ENCODE measurements around the gene PPFIA1. TPM values are rescaled to one million over a fixed set of nuclear protein-coding genes. Genes with fewer than 3 reads are reported as not detected.

PPFIA1 gene
- total and polyA plus RNA-seq, 2 of the 8 experiments (the other 6 are each of a cell fraction or from before 2014, with no cell fraction given): 44.3 to 73.5 TPM

DNA sequence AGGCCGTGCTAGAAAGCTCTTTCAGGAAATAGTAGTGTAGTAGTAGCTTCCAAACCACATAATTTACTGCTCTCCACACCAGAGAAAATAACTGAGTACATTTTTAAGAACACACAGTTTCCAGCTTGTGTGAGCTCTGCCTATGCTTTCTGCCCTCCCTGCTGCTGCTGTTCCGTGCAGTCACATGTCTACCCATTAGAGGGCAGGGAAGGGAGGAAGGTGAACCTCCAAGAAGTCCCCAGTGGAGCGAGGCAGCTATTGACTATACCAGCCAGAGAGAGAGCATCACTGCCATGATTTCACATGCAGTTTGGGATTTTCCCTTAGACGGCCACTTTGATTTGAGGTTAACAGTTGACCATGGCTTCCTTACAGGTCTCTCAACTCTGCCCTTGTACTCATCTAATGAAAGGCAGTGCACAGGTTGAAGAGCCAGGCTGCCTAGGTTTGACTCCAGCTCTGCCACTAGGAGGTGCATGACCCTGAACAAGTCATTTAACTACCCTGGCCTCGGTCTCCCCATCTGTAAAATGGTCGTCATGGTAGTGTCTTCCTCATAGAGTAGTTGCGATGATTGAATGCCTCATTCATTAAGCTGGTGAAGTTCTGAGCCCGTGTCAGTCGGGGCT, 108.1 kb downstream of the PPFIA1 start:
- no peak overlapping the region for H3K27ac ChIP-seq (ENCODE audit: low read depth, low read length)
- H3K4ac ChIP-seq (replicated peaks; ENCODE audit: insufficient read length, low read depth, low read length): no peak overlapping the region
- no peak overlapping the region for H2BK20ac ChIP-seq (ENCODE audit: low read length)
- ChIA-PET POLR2A (ENCODE audit: partially characterized antibody) (interaction anchor here (0.9 to 1.6 kb wide), 4 partner anchors 9 to 23 kb away, joined by 3 to 5 read pairs (median 4); no protein-coding TSS in a partner anchor), CTCF (ENCODE audit: partially characterized antibody) (interaction anchor here (0.7 to 2.5 kb wide), 16 partner anchors 9 to 147 kb away, joined by 3 to 15 read pairs (median 4); partner anchors contain the start of gene CTTN)
- H3K18ac ChIP-seq (ENCODE audit: extremely low read depth, low read length): no peak overlapping the region
- peaks cover 1 to 8% of the 10 kb centered on the region in 2 experiments for H4K20me1 ChIP-seq (replicated peaks in 1 of 2; ENCODE audit: control insufficient read depth in 1 of 2, insufficient read depth in 2 of 2, low read length in 2 of 2)
- no peaks in the 10 kb centered on the region for H3K9me3 ChIP-seq (ENCODE audit: insufficient read depth in 2 of 2, low read depth in 1 of 2, low read length in 1 of 2)
- no peak overlapping the region for H3K23ac ChIP-seq (ENCODE audit: insufficient read length)
- WGBS, 2 experiments (ENCODE audit: extremely low coverage in 1 of 2, insufficient coverage in 1 of 2, insufficient read length in 1 of 2, insufficient replicate concordance in 2 of 2, low coverage in 1 of 2, low lambda C conversion rate in 2 of 2, missing lambda C conversion rate in 1 of 2): 88% methylated on average over 9 of the region's 9 CpGs; no CpG with 5 or more reads in 1 of the 2 experiments
- no peaks in the 10 kb centered on the region for H3K79me2 ChIP-seq (ENCODE audit: control insufficient read depth in 1 of 2, insufficient read depth in 2 of 2, low read length in 2 of 2)
- no peak overlapping the region for H4K5ac ChIP-seq (ENCODE audit: insufficient read length, low read depth, low read length)
- no peaks in the 10 kb centered on the region for H3K27me3 ChIP-seq (replicated peaks in 1 of 4; ENCODE audit: control insufficient read depth in 3 of 4, extremely low read depth in 1 of 4, insufficient read depth in 3 of 4, low read length in 3 of 4)
- H3K14ac ChIP-seq (ENCODE audit: insufficient read length): no peak overlapping the region
- H4K91ac ChIP-seq (replicated peaks; ENCODE audit: insufficient read length, low read length): no peak overlapping the region
- no peak overlapping the region for H2BK12ac ChIP-seq (ENCODE audit: low read depth, low read length)
- H2BK120ac ChIP-seq (replicated peaks; ENCODE audit: low read depth, low read length): no peak overlapping the region
- no peak overlapping the region for H2AFZ ChIP-seq (ENCODE audit: low read length)
- no peak overlapping the region for H3K4me3 ChIP-seq (ENCODE audit: extremely low read depth in 1 of 4, insufficient read depth in 2 of 4, low read depth in 3 of 4, low read length in 4 of 4)
- no peak overlapping the region for H2AK5ac ChIP-seq (ENCODE audit: low read depth, low read length)
- H3K9ac ChIP-seq (replicated peaks in 1 of 4; ENCODE audit: extremely low read depth in 1 of 4, low read depth in 3 of 4, low read length in 3 of 4): no peak overlapping the region
- H2BK5ac ChIP-seq (ENCODE audit: low read depth, low read length): no peak overlapping the region
- peaks cover 0 to 10% (median 3%) of the 10 kb centered on the region in 4 experiments; a peak in 3 of 7 replicates for H3K4me1 ChIP-seq (replicated peaks in 1 of 4; ENCODE audit: control insufficient read depth in 3 of 4, insufficient read depth in 4 of 4, low read length in 3 of 4)
- no peak overlapping the region for H4K8ac ChIP-seq (ENCODE audit: extremely low read depth, insufficient read depth, low read length)
- no peaks in the 10 kb centered on the region for H3K23me2 ChIP-seq (ENCODE audit: low read depth, low read length)
- H3K56ac ChIP-seq (replicated peaks; ENCODE audit: insufficient read length, low read depth, low read length): no peak overlapping the region
- H3K36me3 ChIP-seq (ENCODE audit: control insufficient read depth in 2 of 4, insufficient read depth in 4 of 4, low read length in 3 of 4): peaks cover 11 to 65% (median 26%) of the 10 kb centered on the region in 4 experiments; a peak in 7 of 8 replicates
- H2BK15ac ChIP-seq (ENCODE audit: low read length): no peak overlapping the region
- H3K79me1 ChIP-seq (ENCODE audit: low read depth, low read length): no peaks in the 10 kb centered on the region; the same call in 1 of the 2 replicates
- FAIRE-seq: no peak
- no peak overlapping the region for H3K4me2 ChIP-seq (ENCODE audit: insufficient read depth in 1 of 2, low read depth in 2 of 2, low read length in 2 of 2)
- no peak for DNase-seq (ENCODE audit: low read depth in 1 of 2, low spot score in 2 of 2)
- no peak for TF ChIP-seq YY1 (IDR thresholded peaks at IDR 0.05; ENCODE audit: low read depth, low read length)
- TF ChIP-seq ZNF274 (IDR thresholded peaks at IDR 0.05; ENCODE audit: borderline replicate concordance, extremely low read depth, low read length): no peak

Measured in H1 (cell line).